HG03439 (cell line): ENCODE measurements around the gene FYN.

Experiments
- ATAC-seq: cut with Tn5 transposase; IDR thresholded peaks from one replicate; pipeline ENCODE4 v1.9.1; 2021; ENCODE audit warnings: mild to moderate bottlenecking, moderate library complexity; ENCODE audit not compliant: unreplicated experiment

FYN gene

DNA sequence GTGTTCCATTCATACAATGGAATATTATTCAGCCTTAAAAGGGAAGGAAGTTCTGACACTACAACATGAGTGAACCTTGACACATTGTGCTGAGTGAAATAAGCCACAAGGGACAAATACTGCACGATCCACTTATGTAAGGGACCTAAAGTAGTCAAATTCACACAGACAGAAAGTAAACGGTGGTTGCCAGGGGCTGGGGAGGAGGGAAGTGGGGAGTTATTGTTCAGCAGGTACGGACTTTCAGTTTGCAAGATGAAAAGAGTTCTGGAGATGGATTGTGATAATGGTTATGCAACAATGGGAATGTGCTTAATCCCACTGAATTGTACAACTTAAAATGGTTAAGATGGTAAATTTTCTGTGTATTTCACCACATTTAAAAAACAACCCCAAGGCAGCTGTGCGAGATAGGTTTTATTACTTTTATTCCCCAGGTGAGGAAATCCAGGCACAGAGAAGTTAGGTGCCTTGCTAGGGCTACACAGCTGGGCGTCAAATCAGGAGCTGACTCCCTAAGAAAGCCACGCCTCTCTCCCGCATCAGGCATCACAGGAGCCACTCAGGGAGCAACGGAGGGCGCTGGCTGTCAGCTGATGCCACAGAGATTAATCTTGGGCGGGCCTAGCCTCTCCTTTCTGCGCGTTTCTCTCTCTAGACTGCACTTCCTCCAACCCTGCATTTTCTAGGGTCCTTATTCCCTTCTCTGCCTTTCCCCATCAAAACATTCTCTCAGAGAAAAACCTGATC, 258.2 kb downstream of the FYN start:
- ATAC-seq = no peak

DNA sequence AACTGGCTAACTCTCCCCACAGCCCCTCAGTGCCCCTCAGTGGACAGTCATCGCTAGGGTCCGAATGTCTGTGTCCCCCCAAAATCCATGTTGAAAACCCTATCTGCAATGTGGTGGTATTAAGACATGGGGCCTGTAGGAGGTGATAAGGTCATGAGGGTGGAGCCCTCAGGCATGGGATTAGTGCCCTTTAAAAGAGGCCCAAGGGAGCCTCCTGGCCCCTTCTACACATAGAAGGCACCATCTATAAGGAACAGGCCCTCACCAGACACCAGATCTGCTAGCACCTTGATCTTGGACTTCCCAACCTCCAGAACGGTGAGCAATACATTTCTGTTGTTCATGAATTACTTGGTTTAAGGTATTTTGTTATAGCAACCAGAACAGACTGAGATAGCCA, 260.9 kb downstream of the FYN start:
- ATAC-seq = no peak

DNA sequence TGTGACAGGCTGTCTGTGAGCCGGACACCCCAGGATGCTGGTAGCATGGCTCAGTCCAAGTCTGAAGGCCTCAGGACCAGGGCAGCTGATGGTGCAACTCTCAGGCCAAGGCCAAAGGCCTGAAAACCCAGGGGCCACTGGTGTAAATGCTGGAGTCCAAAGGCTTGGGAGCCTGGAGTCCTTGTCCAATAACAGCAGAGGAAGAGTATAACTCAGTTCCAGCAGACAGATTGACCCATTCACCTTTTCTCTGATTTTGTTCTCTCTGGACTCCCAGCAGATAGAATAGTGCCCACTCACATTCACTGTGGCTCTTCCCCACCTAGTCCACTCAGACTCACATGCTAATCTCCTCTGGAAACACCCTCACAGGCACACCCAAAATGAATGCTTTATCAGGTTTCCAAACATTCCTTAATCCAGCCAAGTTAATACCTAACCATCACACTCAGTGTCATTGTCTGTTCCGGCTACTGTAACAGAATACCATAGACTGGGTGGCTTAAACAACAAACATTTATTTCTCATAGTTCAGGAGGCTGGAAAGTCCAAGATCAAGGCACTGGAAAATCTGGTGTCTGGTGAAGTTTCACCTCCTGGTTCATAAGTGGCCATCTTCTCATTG, 262.6 kb downstream of the FYN start:
- ATAC-seq = no peak
